ENCODE data around the gene MRPL49.
"Not testable (repeated sequence)": the region's sequence is repeated elsewhere in the genome, so short reads cannot be mapped to it uniquely, and the experiment has no call there.

The MRPL49 gene

GRCh38 chr11:65172600-65172999, 50.5 kb downstream of the MRPL49 start:
- DNase-seq, result no peak

DNA sequence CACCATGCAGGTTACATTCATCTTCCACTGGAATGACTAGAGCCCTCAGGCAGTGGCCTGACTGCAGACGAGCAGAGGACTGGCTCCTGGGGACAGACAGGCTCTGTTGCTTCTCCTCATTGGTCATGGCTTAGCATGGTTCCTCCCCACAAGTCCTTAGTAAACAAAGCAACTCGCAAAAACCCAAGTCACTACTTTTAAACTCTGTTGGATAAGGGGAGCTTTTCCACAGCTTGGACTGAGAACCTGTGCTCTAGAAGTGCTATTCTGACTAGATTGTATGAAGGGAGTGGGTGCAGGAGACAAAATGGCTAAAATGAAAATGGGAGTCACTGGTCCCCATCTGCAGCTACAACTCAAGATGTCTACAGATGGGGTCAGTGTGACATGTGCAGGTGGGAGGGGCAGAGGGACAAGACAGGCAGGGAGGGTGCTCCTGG, 52.5 kb downstream of the MRPL49 start:
- DNase-seq, result not testable (repeated sequence)
